HepG2 (cell line): ENCODE measurements around the gene SLC5A5. TPM values are rescaled to one million over a fixed set of nuclear protein-coding genes. Genes with fewer than 3 reads are reported as not detected.

ENCODE experiments used
- AKAP8 ChIP-seq: sonication (generic); formaldehyde crosslinking; IDR thresholded peaks from 2 replicates; pipeline ENCODE4 v1.5.1; 2020; ENCODE audit warnings: mild to moderate bottlenecking, missing genetic modification reagents
- ATF7 ChIP-seq, 2 experiments: fragments of 450-650 bp in 1 of 2; sonication (generic) in 1 of 2; formaldehyde crosslinking in 1 of 2; IDR thresholded peaks; 2 replicates each; pipeline versions ENCODE4 v1.4.0 to v1.6.1; 2016 to 2020; ENCODE audit warnings: antibody characterized with exemption in 1 of 2, mild to moderate bottlenecking in 1 of 2, missing genetic modification reagents in 1 of 2
- FOXC1 ChIP-seq: sonication (generic); formaldehyde crosslinking; IDR thresholded peaks from 2 replicates; pipeline ENCODE4 v1.8.0; 2022; ENCODE audit warnings: mild to moderate bottlenecking, missing genetic modification reagents, borderline replicate concordance
- FOXK1 ChIP-seq: sonication (generic); formaldehyde crosslinking; IDR thresholded peaks from 2 replicates; pipeline ENCODE4 v1.4.0; 2020; ENCODE audit warnings: low read depth, missing genetic modification reagents, borderline replicate concordance
- GMEB2 ChIP-seq: IDR thresholded peaks from 2 replicates; pipeline ENCODE4 v1.6.1; 2016; ENCODE audit warnings: missing biosample characterization, missing genetic modification reagents, low read depth
- HES4 ChIP-seq: sonication (generic); formaldehyde crosslinking; IDR thresholded peaks from 2 replicates; pipeline ENCODE4 v1.9.0; 2021; ENCODE audit warnings: mild to moderate bottlenecking, missing genetic modification reagents, borderline replicate concordance
- MLXIP ChIP-seq: sonication (generic); formaldehyde crosslinking; IDR thresholded peaks from 2 replicates; pipeline ENCODE4 v1.9.0; 2021; ENCODE audit warnings: missing genetic modification reagents, borderline replicate concordance
- MYC ChIP-seq: sonication (generic); formaldehyde crosslinking; IDR thresholded peaks from 2 replicates; pipeline ENCODE4 v1.9.0; 2021; ENCODE audit warnings: missing genetic modification reagents, borderline replicate concordance
- NRL ChIP-seq: sonication (generic); formaldehyde crosslinking; IDR thresholded peaks from 2 replicates; pipeline ENCODE4 v1.5.0; 2020; ENCODE audit warnings: missing genetic modification reagents, mild to moderate bottlenecking, moderate library complexity, borderline replicate concordance
- PBX2 ChIP-seq: IDR thresholded peaks from 2 replicates; pipeline ENCODE4 v1.6.1; 2016; ENCODE audit warnings: control low read depth
- RFX3 ChIP-seq: IDR thresholded peaks from 2 replicates; pipeline ENCODE4 v1.6.1; 2016; ENCODE audit warnings: missing biosample characterization, missing genetic modification reagents
- RXRA ChIP-seq: sonication (generic); formaldehyde crosslinking; IDR thresholded peaks from 2 replicates; pipeline ENCODE4 v1.5.1; 2020; ENCODE audit warnings: missing genetic modification reagents
- SMARCC2 ChIP-seq: fragments of 450-650 bp; IDR thresholded peaks from 2 replicates; pipeline ENCODE4 v1.6.1; 2017; ENCODE audit warnings: antibody characterized with exemption, mild to moderate bottlenecking
- TEF ChIP-seq: sonication (generic); formaldehyde crosslinking; IDR thresholded peaks from 2 replicates; pipeline ENCODE4 v1.5.0; 2020; ENCODE audit warnings: missing genetic modification reagents
- ZBTB26 ChIP-seq: IDR thresholded peaks from 2 replicates; pipeline ENCODE4 v1.6.1; 2016; ENCODE audit warnings: missing compliant biosample characterization, missing genetic modification reagents, borderline replicate concordance
- ZFP36 ChIP-seq: fragments of 150-350 bp; IDR thresholded peaks from 2 replicates; pipeline ENCODE4 v1.6.1; 2018; ENCODE audit warnings: borderline replicate concordance, low read length, low read depth; ENCODE audit not compliant: partially characterized antibody
- ZNF251 ChIP-seq: sonication (generic); formaldehyde crosslinking; IDR thresholded peaks from 2 replicates; pipeline ENCODE4 v1.9.0; 2021; ENCODE audit warnings: mild to moderate bottlenecking, missing genetic modification reagents
- ZNF557 ChIP-seq: sonication (generic); formaldehyde crosslinking; IDR thresholded peaks from 2 replicates; pipeline ENCODE4 v1.4.0; 2020; ENCODE audit warnings: missing genetic modification reagents
- polyA plus RNA-seq, 8 experiments: library from polyadenylated mRNA; depleted of rRNA in 3 of 8; stranded (reverse) in 7 of 8; unstranded in 1 of 8; fragments of >200 nt; fragmentation: Illumina TruSeq in 4 of 8; extraction: Trizol in 4 of 8; gene quantifications; 2 replicates each; pipeline versions ENCODE4 v1.2.1 to v1.2.3, GENCODE V29; 2011 to 2016; ENCODE audit warnings: low read depth in 4 of 8, missing spikeins in 1 of 8, mixed read lengths in 1 of 8; ENCODE audit not compliant: insufficient read depth in 1 of 8
- total RNA-seq, 5 experiments: library from RNA; depleted of rRNA; stranded (reverse); fragments of >200 nt; fragmentation: Illumina TruSeq; extraction: Trizol; gene quantifications; 2 replicates each; pipeline ENCODE4 v1.2.3, GENCODE V29; 2016; ENCODE audit warnings: low read depth in 1 of 5

Gene SLC5A5
- total and polyA plus RNA-seq, 2 of the 13 experiments (the other 11 are each of a cell fraction or from before 2014, with no cell fraction given), result not detected

- TF ChIP-seq GMEB2 (CRISPR knock-in tag) (no peak; the same call in 1 of the 2 replicates), FOXC1 (CRISPR knock-in tag) (no peak; the same call in 1 of the 2 replicates), ATF7 (IDR thresholded peaks at IDR 0.05) (peak; percentile 98), ATF7 (CRISPR knock-in tag; IDR thresholded peaks at IDR 0.05) (0 out of 2 replicates have a peak, but pooled peaks have one; percentile 77), PBX2 (CRISPR knock-in tag) (no peak), SMARCC2 (no peak), ZFP36 (no peak), MLXIP (CRISPR knock-in tag) (no peak), AKAP8 (no peak), FOXK1 (CRISPR knock-in tag) (peak; percentile 72; the same call in 1 of the 2 replicates), MYC (CRISPR knock-in tag) (peak; percentile 99), NRL (CRISPR knock-in tag) (no peak), ZNF251 (CRISPR knock-in tag) (no peak), RFX3 (no peak), RXRA (CRISPR knock-in tag) (peak; percentile 59; the same call in 1 of the 2 replicates), ZNF557 (CRISPR knock-in tag) (no peak; the same call in 1 of the 2 replicates), HES4 (CRISPR knock-in tag) (no peak), ZBTB26 (CRISPR knock-in tag) (peak; percentile 56), TEF (CRISPR knock-in tag) (no peak)
Observed at GRCh38 chr19:17932485-17933338, 61.0 kb downstream of the SLC5A5 start, which contains the start of gene CCDC124 (continued).
